CD8-positive, alpha-beta memory T cell (primary cell): ENCODE measurements around the gene PPARD. TPM values are rescaled to one million over a fixed set of nuclear protein-coding genes. Genes with fewer than 3 reads are reported as not detected.
A peak's percentile ranks its signal among the peaks of the same experiment; 100 is the strongest.
"Not testable (repeated sequence)": the region's sequence is repeated elsewhere in the genome, so short reads cannot be mapped to it uniquely, and the experiment has no call there.

Source experiments
- CTCF ChIA-PET: fragments of 350-600 bp; sonication (Branson Sonifier 250); formaldehyde crosslinking; loops from one replicate; lab custom pipeline; 2021; ENCODE audit warnings: antibody characterized with exemption; lab: Charles Lee
- POLR2A ChIA-PET: fragments of 350-600 bp; sonication (Branson Sonifier 250); formaldehyde crosslinking; loops from one replicate; lab custom pipeline; 2021; ENCODE audit warnings: antibody characterized with exemption; lab: Charles Lee
- DNase-seq, 5 donors: peaks; one replicate each; pipeline versions ENCODE4 v3.0.0 to v3.0.0-alpha.2; 2020 to 2022; ENCODE audit warnings: mixed read lengths in 1 of 5
- H3K27ac ChIP-seq: one replicate; pipeline ENCODE4 v1.7.0; 2013; ENCODE audit warnings: low read depth, mild to moderate bottlenecking, low read length, moderate library complexity
- H3K27me3 ChIP-seq: 2 replicates; pipeline ENCODE4 v1.7.0; 2013; ENCODE audit warnings: low read length, mild to moderate bottlenecking; ENCODE audit not compliant: insufficient read depth, poor library complexity, severe bottlenecking
- H3K36me3 ChIP-seq: 2 replicates; pipeline ENCODE4 v1.7.0; 2013; ENCODE audit warnings: mild to moderate bottlenecking, low read length, moderate library complexity; ENCODE audit not compliant: insufficient read depth
- H3K4me1 ChIP-seq: 2 replicates; pipeline ENCODE4 v1.7.0; 2013; ENCODE audit warnings: mild to moderate bottlenecking, low read length, moderate library complexity; ENCODE audit not compliant: insufficient read depth
- H3K4me3 ChIP-seq: 2 replicates; pipeline ENCODE4 v1.7.0; 2013; ENCODE audit warnings: mild to moderate bottlenecking, low read length
- H3K9me3 ChIP-seq: 2 replicates; pipeline ENCODE4 v1.7.0; 2013; ENCODE audit warnings: mild to moderate bottlenecking, low read length
- H3K27ac Mint-ChIP-seq, 8 donors: one replicate each; pipeline ENCODE4 v1.8.0; 2020 to 2021; ENCODE audit warnings: mixed read lengths in 8 of 8, mild to moderate bottlenecking in 6 of 8, inconsistent platforms in 3 of 8, moderate library complexity in 3 of 8
- H3K27me3 Mint-ChIP-seq, 2 donors: one replicate each; pipeline ENCODE4 v1.8.0; 2020 to 2021; ENCODE audit warnings: mixed read lengths in 2 of 2, mild to moderate bottlenecking in 1 of 2, moderate library complexity in 1 of 2
- H3K36me3 Mint-ChIP-seq, 3 donors: one replicate each; pipeline ENCODE4 v1.8.0; 2020 to 2021; ENCODE audit warnings: mixed read lengths in 3 of 3, inconsistent platforms in 1 of 3, mild to moderate bottlenecking in 1 of 3
- H3K4me1 Mint-ChIP-seq, 3 donors: one replicate each; pipeline ENCODE4 v1.8.0; 2020 to 2021; ENCODE audit warnings: mixed read lengths in 3 of 3, inconsistent platforms in 1 of 3, mild to moderate bottlenecking in 1 of 3
- H3K4me3 Mint-ChIP-seq, 7 donors: one replicate each; pipeline ENCODE4 v1.8.0; 2020 to 2021; ENCODE audit warnings: mixed read lengths in 7 of 7, mild to moderate bottlenecking in 6 of 7, moderate library complexity in 4 of 7, inconsistent platforms in 2 of 7
- H3K9me3 Mint-ChIP-seq, 5 donors: one replicate each; pipeline ENCODE4 v1.8.0; 2020 to 2022; ENCODE audit warnings: mixed read lengths in 5 of 5, mild to moderate bottlenecking in 3 of 5, moderate library complexity in 2 of 5, inconsistent platforms in 1 of 5
- polyA plus RNA-seq: library from polyadenylated mRNA; unstranded; fragments of 300-500 nt; fragmentation: Illumina TruSeq; gene quantifications from one replicate; pipeline ENCODE4 v1.2.3, GENCODE V29; 2021
- total RNA-seq, 2 experiments: library from RNA; stranded (reverse); gene quantifications; one replicate each; pipeline ENCODE4 v1.2.3, GENCODE V29; 2021

Gene PPARD
- total and polyA plus RNA-seq, 3 experiments from 2014 or later = 7.7 to 16.2 (median 14.8) TPM

DNA sequence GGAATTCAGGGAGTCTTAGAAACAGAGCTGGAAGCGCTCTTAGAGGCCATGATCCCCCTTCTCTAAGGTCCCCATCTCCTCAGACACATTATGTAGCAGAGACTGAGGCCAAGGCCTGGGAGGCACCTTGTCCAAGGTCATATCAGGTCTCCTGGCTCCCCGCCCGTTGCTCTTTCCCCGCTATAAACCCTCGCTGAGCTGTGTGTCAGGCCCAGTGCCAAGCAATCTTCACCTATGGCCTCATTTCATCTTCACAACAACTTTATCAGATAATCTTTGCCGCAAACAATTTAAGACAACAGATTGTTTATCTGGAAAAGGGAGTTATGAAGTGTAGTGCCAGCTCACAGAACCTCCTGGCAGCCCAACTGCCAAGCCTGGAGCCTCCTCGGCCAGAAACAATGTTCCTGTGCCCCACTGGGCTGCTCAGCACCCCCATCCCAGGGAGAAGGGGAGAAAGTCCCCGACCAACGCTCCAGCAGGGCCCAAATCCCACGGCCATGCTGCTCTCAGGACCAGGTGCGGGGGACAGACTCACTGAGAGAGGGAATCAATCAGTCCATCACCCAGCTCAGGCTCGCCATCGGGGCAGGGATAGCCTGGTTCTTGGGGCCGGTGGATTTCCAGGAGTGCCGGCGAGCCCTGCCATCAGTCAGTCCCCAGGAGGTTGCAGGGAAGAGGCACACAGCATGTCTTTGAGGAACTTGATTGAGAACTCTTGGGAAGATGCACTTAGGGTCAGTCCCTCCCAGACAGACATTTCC lies 92.9 kb downstream of the PPARD start:
- Mint-ChIP-seq H3K27ac (peak overlapping the region in 1 of 8 donors; percentile 74), H3K36me3 (no peaks in the 10 kb centered on the region), H3K27me3 (no peaks in the 10 kb centered on the region), H3K4me1 (no peaks in the 10 kb centered on the region), H3K4me3 (no peak overlapping the region), H3K9me3 (no peaks in the 10 kb centered on the region)
- ChIA-PET CTCF (interaction anchor here (1.9 to 2.1 kb wide), 3 partner anchors 13 to 93 kb away, joined by 5 to 6 read pairs (median 6); partner anchors contain the start of gene PPARD), POLR2A (interaction anchor here (0.7 kb wide), 1 partner anchor 284 kb away, joined by 3 read pairs; no protein-coding TSS in a partner anchor)
- no peak for DNase-seq
- Histone ChIP-seq H3K9me3 (no peaks in the 10 kb centered on the region), H3K27ac (no peak overlapping the region), H3K36me3 (no peaks in the 10 kb centered on the region), H3K4me3 (no peak overlapping the region), H3K27me3 (no peaks in the 10 kb centered on the region), H3K4me1 (no peaks in the 10 kb centered on the region)

DNA sequence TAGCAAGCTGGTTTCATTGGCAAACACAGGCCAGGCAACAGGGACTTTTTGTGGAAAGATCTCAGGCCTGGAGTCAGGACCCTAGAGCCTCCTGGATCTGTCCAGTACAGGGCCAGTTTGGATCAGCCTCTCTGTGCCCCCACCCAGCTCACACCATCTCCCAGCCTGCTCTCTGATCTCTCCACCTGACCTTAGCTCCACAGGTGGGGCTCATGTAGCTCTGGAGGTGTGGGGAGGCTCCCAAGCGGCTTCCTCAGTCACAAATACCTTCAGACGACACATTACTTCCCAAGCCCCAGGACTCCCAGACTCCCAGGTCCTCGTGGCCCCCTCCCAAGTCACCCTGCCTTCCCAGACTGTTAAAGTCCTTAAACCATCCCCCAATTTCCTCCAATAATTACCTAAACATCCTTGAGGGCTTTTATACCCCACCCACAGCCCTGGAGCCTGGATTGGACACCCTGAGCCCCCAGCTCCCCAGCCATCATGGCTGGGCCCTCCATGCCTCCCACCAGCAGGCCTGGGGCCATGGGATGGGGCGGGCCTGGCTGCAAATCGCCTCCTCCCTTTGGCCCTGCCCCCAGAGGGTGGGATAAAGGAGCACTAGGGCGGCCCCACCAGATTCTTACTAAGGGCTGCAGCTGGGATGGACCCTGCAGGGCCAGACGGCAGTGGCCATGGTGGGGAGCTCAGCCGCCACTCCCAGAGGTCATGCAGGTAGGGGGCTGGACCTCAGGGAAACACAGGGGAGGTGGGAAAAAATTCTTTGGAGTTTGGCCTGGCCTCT lies 93.9 kb downstream of the PPARD start:
- H3K27me3 Mint-ChIP-seq = no peaks in the 10 kb centered on the region
- CTCF ChIA-PET = interaction anchor here (0.7 to 2.1 kb wide), 4 partner anchors 12 to 94 kb away, joined by 3 to 6 read pairs (median 4); partner anchors contain the start of gene PPARD
- POLR2A ChIA-PET = no interaction called here
- no peaks in the 10 kb centered on the region for H3K9me3 Mint-ChIP-seq
- H3K27ac Mint-ChIP-seq = no peak overlapping the region
- no peaks in the 10 kb centered on the region for H3K27me3 ChIP-seq
- no peaks in the 10 kb centered on the region for H3K4me1 Mint-ChIP-seq
- DNase-seq = no peak
- no peak overlapping the region for H3K4me3 ChIP-seq
- H3K9me3 ChIP-seq = no peaks in the 10 kb centered on the region
- no peaks in the 10 kb centered on the region for H3K36me3 Mint-ChIP-seq
- no peaks in the 10 kb centered on the region for H3K36me3 ChIP-seq
- no peak overlapping the region for H3K4me3 Mint-ChIP-seq
- H3K27ac ChIP-seq = no peak overlapping the region
- H3K4me1 ChIP-seq = no peaks in the 10 kb centered on the region

GRCh38 chr6:35438378-35439065 lies 96.2 kb downstream of the PPARD start:
- H3K4me1 ChIP-seq, H3K36me3 Mint-ChIP-seq, H3K27me3 ChIP-seq, H3K4me1 Mint-ChIP-seq, H3K9me3 Mint-ChIP-seq, H3K9me3 ChIP-seq, H3K36me3 ChIP-seq, DNase-seq, H3K27ac ChIP-seq, H3K4me3 ChIP-seq, POLR2A ChIA-PET, H3K27me3 Mint-ChIP-seq, H3K4me3 Mint-ChIP-seq: not testable (repeated sequence)
- CTCF ChIA-PET = interaction anchor here (1.1 kb wide), 1 partner anchor 19 kb away, joined by 4 read pairs; no protein-coding TSS in a partner anchor
- H3K27ac Mint-ChIP-seq = peak overlapping the region in 1 of 8 donors; percentile 38

- Histone ChIP-seq H3K36me3 (no peaks in the 10 kb centered on the region), H3K27me3 (no peaks in the 10 kb centered on the region), H3K27ac (no peak overlapping the region), H3K4me1 (no peaks in the 10 kb centered on the region), H3K9me3 (no peaks in the 10 kb centered on the region), H3K4me3 (no peak overlapping the region)
- no peak for DNase-seq
- H3K27me3 Mint-ChIP-seq = no peaks in the 10 kb centered on the region
- H3K9me3 Mint-ChIP-seq = no peaks in the 10 kb centered on the region
- CTCF ChIA-PET = interaction anchor here (1.1 kb wide), 1 partner anchor 20 kb away, joined by 4 read pairs; no protein-coding TSS in a partner anchor
- no peaks in the 10 kb centered on the region for H3K36me3 Mint-ChIP-seq
- H3K4me1 Mint-ChIP-seq = no peaks in the 10 kb centered on the region
- H3K27ac Mint-ChIP-seq = no peak overlapping the region
- POLR2A ChIA-PET = no interaction called here
- H3K4me3 Mint-ChIP-seq = no peak overlapping the region
Observed at GRCh38 chr6:35439308-35439707, 97.0 kb downstream of the PPARD start.

- no peak overlapping the region for H3K27ac ChIP-seq
- Mint-ChIP-seq H3K36me3 (no peaks in the 10 kb centered on the region), H3K4me3 (no peak overlapping the region), H3K27ac (peak overlapping the region in 1 of 8 donors; percentile 15), H3K4me1 (peaks cover 3 to 6% (median 5%) of the 10 kb centered on the region in 3 donors), H3K9me3 (no peaks in the 10 kb centered on the region), H3K27me3 (no peaks in the 10 kb centered on the region)
- POLR2A ChIA-PET = interaction anchor here (0.6 kb wide), 1 partner anchor 98 kb away, joined by 3 read pairs; no protein-coding TSS in a partner anchor
- no peaks in the 10 kb centered on the region for H3K36me3 ChIP-seq
- no peak overlapping the region for H3K4me3 ChIP-seq
- H3K9me3 ChIP-seq = no peaks in the 10 kb centered on the region
- CTCF ChIA-PET = interaction anchor here (0.6 to 1.1 kb wide), 2 partner anchors 27 to 1550 kb away, joined by 3 read pairs; no protein-coding TSS in a partner anchor
- no peak for DNase-seq
- H3K4me1 ChIP-seq = no peaks in the 10 kb centered on the region
- H3K27me3 ChIP-seq = no peaks in the 10 kb centered on the region
Observed at GRCh38 chr6:35441205-35441604, 98.8 kb downstream of the PPARD start.

DNA sequence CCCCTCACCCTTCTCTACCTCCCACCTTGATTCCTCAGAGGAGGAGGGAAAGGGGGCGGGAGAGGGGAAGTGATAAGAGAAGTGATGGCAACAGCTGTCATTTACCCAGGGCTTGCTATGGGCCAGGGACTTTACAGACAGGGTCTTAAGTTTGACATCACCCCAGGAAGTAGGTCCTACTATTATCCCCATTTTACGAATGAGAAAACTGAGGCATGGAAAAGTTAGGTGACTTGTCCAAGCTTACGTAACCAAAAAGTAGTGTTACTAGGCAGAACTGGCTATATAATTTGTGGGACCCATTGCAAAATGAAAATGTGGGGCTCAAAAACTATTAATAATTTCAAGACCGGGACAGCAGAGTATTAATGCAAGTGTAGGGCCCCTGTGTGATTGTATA lies 99.3 kb downstream of the PPARD start:
- H3K27me3 Mint-ChIP-seq = no peaks in the 10 kb centered on the region
- ChIA-PET POLR2A (interaction anchor here (0.6 kb wide), 1 partner anchor 99 kb away, joined by 3 read pairs; no protein-coding TSS in a partner anchor), CTCF (interaction anchor here (0.6 to 12.3 kb wide), 2 partner anchors 145 to 1550 kb away, joined by 3 to 142 read pairs; partner anchors contain the start of gene DEF6)
- Histone ChIP-seq H3K36me3 (no peaks in the 10 kb centered on the region), H3K27ac (no peak overlapping the region), H3K4me1 (no peaks in the 10 kb centered on the region), H3K27me3 (no peaks in the 10 kb centered on the region), H3K9me3 (no peaks in the 10 kb centered on the region), H3K4me3 (no peak overlapping the region)
- DNase-seq = no peak
- H3K4me1 Mint-ChIP-seq = peaks cover 3 to 6% (median 5%) of the 10 kb centered on the region in 3 donors
- no peaks in the 10 kb centered on the region for H3K9me3 Mint-ChIP-seq
- no peak overlapping the region for H3K4me3 Mint-ChIP-seq
- H3K27ac Mint-ChIP-seq = no peak overlapping the region
- no peaks in the 10 kb centered on the region for H3K36me3 Mint-ChIP-seq

DNA sequence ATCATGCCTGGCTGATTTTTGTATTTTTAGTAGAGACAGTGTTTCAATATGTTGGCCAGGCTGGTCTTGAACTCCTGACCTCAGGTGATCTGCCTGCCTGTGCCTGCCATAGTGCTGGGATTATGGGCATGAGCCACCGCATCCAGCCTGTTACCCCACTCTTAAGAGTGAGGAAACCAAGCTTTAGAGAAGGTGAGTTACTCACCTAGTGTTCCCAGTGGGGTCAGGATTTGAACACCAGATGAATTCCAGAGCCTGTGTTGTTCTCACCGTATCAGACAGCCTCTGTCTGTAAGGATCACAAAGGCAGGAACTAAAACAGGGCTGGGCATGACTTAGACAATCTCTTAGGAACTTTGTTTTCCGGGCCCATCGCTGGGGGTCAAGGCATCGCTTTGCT lies 100.3 kb downstream of the PPARD start:
- H3K4me3 Mint-ChIP-seq = no peak overlapping the region
- no peak overlapping the region for H3K27ac Mint-ChIP-seq
- no peaks in the 10 kb centered on the region for H3K36me3 Mint-ChIP-seq
- H3K9me3 ChIP-seq = no peaks in the 10 kb centered on the region
- H3K4me1 Mint-ChIP-seq = peaks cover 3 to 6% (median 5%) of the 10 kb centered on the region in 3 donors
- no peaks in the 10 kb centered on the region for H3K27me3 ChIP-seq
- H3K4me1 ChIP-seq = no peaks in the 10 kb centered on the region
- ChIA-PET POLR2A (no interaction called here), CTCF (interaction anchor here (1.8 to 12.3 kb wide), 2 partner anchors 101 to 146 kb away, joined by 9 to 142 read pairs; partner anchors contain the start of genes DEF6 and PPARD)
- H3K9me3 Mint-ChIP-seq = no peaks in the 10 kb centered on the region
- H3K27ac ChIP-seq = no peak overlapping the region
- H3K27me3 Mint-ChIP-seq = no peaks in the 10 kb centered on the region
- DNase-seq = no peak
- H3K4me3 ChIP-seq = no peak overlapping the region
- no peaks in the 10 kb centered on the region for H3K36me3 ChIP-seq
